BLaER1 (cell line): ENCODE data around the gene MYO1B.

Experiments used
- H3K27ac ChIP-seq: shearing (Covaris generic); formaldehyde crosslinking; 2 replicates; pipeline ENCODE4 v1.8.1; 2022
- H3K27me3 ChIP-seq: shearing (Covaris generic); formaldehyde crosslinking; 2 replicates; pipeline ENCODE4 v1.8.1; 2022
- H3K36me3 ChIP-seq: shearing (Covaris generic); formaldehyde crosslinking; 2 replicates; pipeline ENCODE4 v1.8.1; 2022
- H3K4me1 ChIP-seq: shearing (Covaris generic); formaldehyde crosslinking; 2 replicates; pipeline ENCODE4 v1.8.1; 2022
- H3K4me2 ChIP-seq: shearing (Covaris generic); formaldehyde crosslinking; 2 replicates; pipeline ENCODE4 v1.8.1; 2022
- H3K4me3 ChIP-seq: shearing (Covaris generic); formaldehyde crosslinking; 2 replicates; pipeline ENCODE4 v1.8.1; 2022
- H3K9ac ChIP-seq: shearing (Covaris generic); formaldehyde crosslinking; 2 replicates; pipeline ENCODE4 v1.8.1; 2022
- H3K9me3 ChIP-seq: shearing (Covaris generic); formaldehyde crosslinking; 2 replicates; pipeline ENCODE4 v1.8.1; 2022
- H4K20me1 ChIP-seq: shearing (Covaris generic); formaldehyde crosslinking; 2 replicates; pipeline ENCODE4 v1.8.1; 2022
- Cebpa-rat ChIP-seq: shearing (Covaris generic); IDR thresholded peaks from 2 replicates; pipeline ENCODE4 v1.8.1; 2022

Gene MYO1B

DNA sequence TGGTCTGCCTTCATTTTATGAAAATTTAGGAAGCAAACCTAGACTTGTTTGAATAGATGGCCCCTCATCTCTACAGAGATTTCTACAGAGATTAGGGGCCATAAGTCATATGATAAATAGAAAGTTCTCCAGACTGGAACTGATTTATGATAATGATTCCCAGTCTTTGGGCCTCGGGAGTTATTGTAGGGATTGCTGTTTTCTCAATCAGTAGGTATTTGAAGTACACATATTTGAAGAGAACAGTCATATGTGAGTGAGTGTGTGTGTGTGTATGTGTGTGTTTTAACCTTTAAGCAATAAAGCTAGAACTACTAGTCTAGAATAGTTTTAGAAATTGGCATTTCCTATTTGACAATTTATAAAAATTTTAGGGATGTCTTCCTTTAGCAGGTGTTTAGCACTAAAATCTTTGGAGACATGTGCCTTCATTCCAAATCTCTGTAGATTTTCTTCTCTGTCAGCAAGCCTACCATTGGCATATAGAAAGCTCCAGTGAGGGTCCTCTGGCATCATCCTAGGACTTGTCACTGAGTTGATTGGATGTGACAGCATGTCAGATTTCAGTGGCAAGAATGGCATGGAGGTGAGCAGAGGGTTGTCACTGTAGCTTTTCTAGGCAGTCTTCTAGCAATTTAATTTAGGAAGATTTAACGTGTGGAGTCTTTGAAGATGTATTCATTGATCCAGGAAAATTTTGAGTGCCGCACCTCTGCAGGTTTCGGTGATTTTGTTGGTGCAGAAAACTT, 71.2 kb downstream of the MYO1B start:
- Histone ChIP-seq H3K9me3 (no peaks in the 10 kb centered on the region), H3K36me3 (no peaks in the 10 kb centered on the region), H3K4me3 (no peak overlapping the region), H3K9ac (no peak overlapping the region), H3K4me2 (no peak overlapping the region), H3K27ac (no peak overlapping the region), H3K27me3 (no peaks in the 10 kb centered on the region), H4K20me1 (peaks cover 49% of the 10 kb centered on the region), H3K4me1 (peaks cover 39% of the 10 kb centered on the region)
- TF ChIP-seq Cebpa-rat = no peak

DNA sequence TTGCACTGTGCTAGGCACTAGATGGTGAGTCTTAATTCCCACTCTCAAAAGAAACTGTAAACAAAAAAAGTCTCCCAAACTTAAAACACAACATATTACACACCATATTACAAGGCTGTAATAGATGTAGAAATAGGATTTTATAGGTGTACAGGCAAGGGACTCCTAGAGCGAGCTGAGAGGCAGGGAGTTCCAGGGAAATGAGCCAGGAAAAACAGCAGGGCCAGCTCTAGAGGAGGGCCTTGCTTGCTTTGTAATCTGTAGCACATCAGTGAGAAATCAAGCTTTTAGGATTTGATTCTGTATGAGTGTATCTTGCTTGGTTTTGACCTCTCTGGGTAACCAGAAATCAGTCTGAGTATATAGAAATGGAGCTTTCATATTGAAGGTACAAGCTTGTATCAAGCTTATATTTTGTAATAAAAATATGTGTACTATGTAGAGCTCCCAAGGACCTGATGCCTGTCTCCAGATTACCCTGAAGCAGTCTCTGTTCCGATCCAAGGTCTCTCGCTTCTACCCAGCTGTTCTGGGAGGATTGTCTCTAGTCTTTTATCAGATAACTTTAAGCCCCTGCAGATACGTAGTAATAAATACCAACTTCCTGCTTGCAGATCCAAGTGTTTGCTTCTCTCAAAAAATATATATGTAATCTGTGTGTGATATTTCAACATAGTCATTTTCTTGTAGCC, 73.0 kb downstream of the MYO1B start:
- Histone ChIP-seq H3K4me2 (no peak overlapping the region), H4K20me1 (peaks cover 60% of the 10 kb centered on the region), H3K4me1 (peaks cover 56% of the 10 kb centered on the region), H3K9ac (no peak overlapping the region), H3K9me3 (no peaks in the 10 kb centered on the region), H3K36me3 (no peaks in the 10 kb centered on the region), H3K27me3 (no peaks in the 10 kb centered on the region), H3K4me3 (no peak overlapping the region), H3K27ac (no peak overlapping the region)
- TF ChIP-seq Cebpa-rat = no peak

DNA sequence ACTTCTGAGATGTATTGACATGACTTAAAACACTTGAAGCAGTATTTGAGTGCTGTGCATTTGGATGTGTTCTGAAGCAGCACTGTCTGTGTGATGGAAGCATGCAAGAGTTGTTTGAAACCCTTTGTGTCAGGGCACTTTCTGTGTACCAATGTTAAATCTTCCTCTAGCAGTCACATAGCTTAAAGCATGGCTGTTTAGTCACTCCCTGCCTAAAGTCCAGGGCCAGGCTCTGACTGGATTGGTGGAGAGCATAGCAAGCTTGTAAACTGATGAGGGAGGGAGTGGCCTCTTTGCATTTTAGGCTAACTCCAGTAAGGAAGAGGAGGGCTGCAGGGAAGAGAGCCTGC, 73.5 kb downstream of the MYO1B start:
- no peak overlapping the region for H3K4me2 ChIP-seq
- no peak overlapping the region for H3K27ac ChIP-seq
- H3K36me3 ChIP-seq = no peaks in the 10 kb centered on the region
- H3K4me1 ChIP-seq = peaks cover 56% of the 10 kb centered on the region
- no peak for TF ChIP-seq Cebpa-rat
- no peak overlapping the region for H3K4me3 ChIP-seq
- peaks cover 60% of the 10 kb centered on the region for H4K20me1 ChIP-seq
- H3K9ac ChIP-seq = no peak overlapping the region
- H3K27me3 ChIP-seq = no peaks in the 10 kb centered on the region
- H3K9me3 ChIP-seq = peaks cover 2% of the 10 kb centered on the region

DNA sequence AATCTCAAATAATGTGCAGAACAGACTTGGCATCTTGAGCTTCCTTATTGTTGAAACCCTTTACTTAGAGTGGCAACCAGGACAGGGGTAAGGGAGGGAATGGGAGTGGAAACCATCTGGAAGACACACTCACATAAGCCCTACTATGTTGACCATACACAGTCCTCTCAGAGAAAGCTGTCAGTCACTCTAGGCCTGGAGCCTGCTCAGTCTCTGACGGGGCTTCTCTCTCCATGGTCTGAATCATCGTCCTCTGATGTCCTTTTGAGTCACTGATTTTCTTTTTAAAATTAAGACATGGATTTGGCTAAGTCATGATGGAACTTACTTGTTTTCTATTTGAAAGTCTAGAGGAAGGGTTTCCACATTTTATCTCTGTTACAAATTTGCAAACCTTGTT, 74.0 kb downstream of the MYO1B start:
- H3K9me3 ChIP-seq = peaks cover 7% of the 10 kb centered on the region
- no peaks in the 10 kb centered on the region for H3K36me3 ChIP-seq
- no peaks in the 10 kb centered on the region for H3K27me3 ChIP-seq
- H4K20me1 ChIP-seq = peaks cover 60% of the 10 kb centered on the region
- H3K27ac ChIP-seq = no peak overlapping the region
- no peak overlapping the region for H3K4me3 ChIP-seq
- H3K4me1 ChIP-seq = peaks cover 56% of the 10 kb centered on the region
- no peak for TF ChIP-seq Cebpa-rat
- no peak overlapping the region for H3K9ac ChIP-seq
- no peak overlapping the region for H3K4me2 ChIP-seq

DNA sequence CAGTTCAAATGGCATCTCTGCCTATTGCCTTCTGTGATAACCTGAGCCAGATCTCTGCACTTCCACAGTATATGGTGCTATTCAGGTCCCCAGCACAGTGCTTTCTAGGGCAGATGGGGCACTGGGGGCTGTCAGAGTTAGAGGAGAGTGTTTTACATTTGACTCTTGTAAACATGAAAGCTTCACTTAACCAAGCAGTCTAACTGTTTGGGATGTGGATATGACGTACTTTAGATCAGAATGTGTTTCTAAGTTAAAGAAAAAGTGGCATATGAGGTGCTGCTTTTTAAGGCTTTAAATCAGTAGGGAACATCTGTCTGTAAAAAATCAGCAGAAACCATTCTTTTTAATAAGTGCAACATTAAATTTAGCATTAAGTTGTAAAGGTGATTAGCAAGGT, 75.7 kb downstream of the MYO1B start:
- H3K27me3 ChIP-seq = no peaks in the 10 kb centered on the region
- no peak overlapping the region for H3K27ac ChIP-seq
- peak overlapping the region; percentile 72 for H3K4me2 ChIP-seq
- H3K9ac ChIP-seq = no peak overlapping the region
- H3K36me3 ChIP-seq = peaks cover 6% of the 10 kb centered on the region; the same call in 1 of the 2 replicates
- peaks cover 42% of the 10 kb centered on the region for H3K4me1 ChIP-seq
- no peak for TF ChIP-seq Cebpa-rat
- H4K20me1 ChIP-seq = peaks cover 60% of the 10 kb centered on the region
- no peak overlapping the region for H3K4me3 ChIP-seq
- peaks cover 15% of the 10 kb centered on the region for H3K9me3 ChIP-seq

DNA sequence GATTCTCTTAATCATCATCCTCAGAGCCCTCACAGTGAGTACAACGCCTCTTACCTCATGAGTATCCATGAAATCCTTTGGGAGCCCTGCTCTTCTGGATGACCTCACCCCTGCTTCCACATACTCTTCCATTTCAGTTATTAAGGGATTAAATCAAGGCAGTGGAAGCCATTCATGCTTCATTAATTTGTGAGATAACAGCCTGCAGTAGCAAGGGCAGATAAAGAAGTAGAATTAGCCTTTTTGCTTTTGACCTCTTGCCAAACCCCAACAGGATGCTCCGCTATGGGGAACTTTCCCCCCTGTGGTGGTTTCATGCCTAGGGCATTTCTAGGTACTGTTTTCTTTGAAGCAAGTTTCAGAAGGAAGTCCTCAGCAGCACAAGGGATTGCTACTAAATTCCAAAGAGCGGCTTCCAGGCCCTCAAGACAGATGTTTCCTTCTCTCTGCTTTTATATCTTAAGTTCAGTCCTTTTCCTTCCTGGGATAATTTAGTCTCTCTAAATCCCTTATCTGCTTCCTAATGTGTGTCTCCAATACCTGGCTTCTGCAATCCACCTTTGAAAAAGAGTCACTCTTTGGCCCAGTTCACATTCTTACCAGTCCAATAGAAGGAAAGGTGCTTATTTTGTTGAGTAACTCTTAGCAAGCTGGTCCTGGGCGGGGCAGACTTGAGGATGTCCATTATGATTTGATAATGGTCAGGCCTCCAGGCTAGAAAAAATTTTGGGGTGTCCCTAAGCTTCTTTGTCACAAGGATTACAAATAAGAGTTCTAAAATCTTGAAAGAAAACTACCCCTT, 76.9 kb downstream of the MYO1B start:
- H3K27ac ChIP-seq = no peak overlapping the region
- peaks cover 50% of the 10 kb centered on the region for H4K20me1 ChIP-seq
- H3K4me2 ChIP-seq = peak overlapping the region; percentile 72
- no peak overlapping the region for H3K4me3 ChIP-seq
- no peak for TF ChIP-seq Cebpa-rat
- H3K27me3 ChIP-seq = no peaks in the 10 kb centered on the region
- H3K9ac ChIP-seq = no peak overlapping the region
- peaks cover 6% of the 10 kb centered on the region; the same call in 1 of the 2 replicates for H3K36me3 ChIP-seq
- peaks cover 15% of the 10 kb centered on the region for H3K9me3 ChIP-seq
- H3K4me1 ChIP-seq = peaks cover 40% of the 10 kb centered on the region

DNA sequence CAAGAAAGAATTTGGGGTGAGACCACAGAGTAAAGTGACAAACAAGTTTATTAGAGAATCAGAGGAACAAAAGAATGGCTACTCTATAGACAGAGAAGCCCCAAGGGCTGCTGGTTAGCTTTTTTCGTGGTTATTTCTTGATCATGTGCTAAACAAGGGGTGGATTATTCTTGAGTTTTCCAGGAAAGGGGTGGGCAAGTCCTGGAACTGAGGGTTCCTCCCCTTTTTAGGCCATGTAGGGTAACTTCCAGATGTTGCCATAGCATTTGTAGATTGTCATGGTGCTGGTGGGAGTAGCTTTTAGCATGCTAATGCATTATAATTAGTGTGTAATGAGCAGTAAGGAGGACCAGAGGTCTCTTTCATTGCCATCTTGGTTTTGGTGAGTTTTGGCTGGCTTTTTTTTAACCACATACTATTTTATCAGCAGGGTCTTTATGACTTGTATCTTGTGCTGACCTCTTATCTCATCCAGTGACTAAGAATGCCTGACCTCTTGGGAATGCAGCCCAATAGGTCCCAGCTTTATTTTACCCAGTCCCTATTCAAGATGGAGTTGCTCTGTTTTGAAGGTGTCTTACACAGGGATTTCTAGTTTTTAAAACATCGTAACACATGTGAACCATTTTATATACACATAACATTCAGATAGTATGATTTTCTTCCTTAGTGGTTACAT, 77.8 kb downstream of the MYO1B start:
- TF ChIP-seq Cebpa-rat = no peak
- Histone ChIP-seq H3K4me3 (no peak overlapping the region), H3K4me1 (peaks cover 38% of the 10 kb centered on the region), H3K9ac (no peak overlapping the region), H3K27ac (no peak overlapping the region), H3K36me3 (peaks cover 6% of the 10 kb centered on the region; the same call in 1 of the 2 replicates), H4K20me1 (peaks cover 42% of the 10 kb centered on the region), H3K4me2 (peak overlapping the region; percentile 72), H3K9me3 (peaks cover 15% of the 10 kb centered on the region), H3K27me3 (no peaks in the 10 kb centered on the region)

DNA sequence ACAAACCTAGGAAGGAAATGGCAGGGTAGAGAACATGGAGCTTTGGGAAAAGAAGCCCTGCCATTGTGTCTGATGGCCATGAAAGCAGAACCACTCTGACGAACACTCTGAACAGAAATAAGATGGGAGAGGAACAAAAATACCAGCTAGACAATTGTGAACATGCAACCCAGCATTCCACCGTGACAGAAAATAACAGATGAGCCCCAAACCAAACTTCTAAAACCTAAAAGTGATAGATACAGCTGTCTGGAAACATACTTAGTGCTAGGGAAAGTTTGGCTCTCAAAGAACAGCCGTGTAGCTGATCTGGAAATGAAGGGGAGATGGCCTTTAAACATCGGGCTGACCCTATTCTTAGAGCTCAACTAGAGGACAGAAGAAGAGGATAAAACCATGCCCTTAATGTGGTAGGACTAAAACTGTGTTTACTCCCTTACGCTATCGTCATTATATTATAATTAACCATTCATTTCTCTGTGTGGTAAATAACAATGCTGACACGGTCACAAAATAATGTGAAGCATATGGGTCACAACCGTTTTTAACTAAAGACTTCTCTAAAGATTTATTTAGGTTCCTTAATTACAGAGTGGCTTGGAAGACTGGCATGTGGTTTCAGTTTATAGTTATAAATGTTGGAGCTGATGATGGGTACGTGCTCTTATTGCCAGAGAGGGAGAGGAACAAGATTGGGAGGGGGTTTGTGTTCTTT, 80.6 kb downstream of the MYO1B start:
- peaks cover 15% of the 10 kb centered on the region for H3K9me3 ChIP-seq
- no peak overlapping the region for H3K4me2 ChIP-seq
- H3K9ac ChIP-seq = no peak overlapping the region
- H4K20me1 ChIP-seq = peaks cover 22% of the 10 kb centered on the region
- TF ChIP-seq Cebpa-rat = no peak
- H3K4me3 ChIP-seq = no peak overlapping the region
- peaks cover 23% of the 10 kb centered on the region for H3K4me1 ChIP-seq
- peaks cover 25% of the 10 kb centered on the region for H3K36me3 ChIP-seq
- no peak overlapping the region for H3K27ac ChIP-seq
- no peaks in the 10 kb centered on the region for H3K27me3 ChIP-seq

DNA sequence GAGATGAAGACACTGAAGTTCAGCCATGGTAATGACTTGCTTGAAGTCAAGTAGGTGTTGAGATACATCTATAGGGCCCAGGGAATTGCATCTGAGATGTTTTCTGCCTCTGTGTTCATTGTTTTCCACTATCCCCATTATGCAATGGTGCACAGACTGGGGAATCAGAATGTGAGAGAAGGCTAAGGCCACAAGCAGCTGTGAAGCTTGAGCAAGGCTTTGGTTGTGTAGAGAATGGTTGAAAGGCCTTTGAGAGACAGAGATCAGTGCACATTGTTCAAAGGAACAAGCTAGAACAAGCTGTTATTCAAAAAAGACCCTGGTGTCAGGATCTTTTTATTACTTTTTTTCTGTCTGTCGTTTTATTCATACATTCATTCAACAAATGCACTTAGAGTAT, 82.3 kb downstream of the MYO1B start:
- Histone ChIP-seq H3K36me3 (peaks cover 39% of the 10 kb centered on the region), H3K4me2 (no peak overlapping the region), H3K4me1 (peaks cover 6% of the 10 kb centered on the region), H4K20me1 (peaks cover 6% of the 10 kb centered on the region; the same call in 1 of the 2 replicates), H3K27me3 (no peaks in the 10 kb centered on the region), H3K9me3 (peaks cover 15% of the 10 kb centered on the region), H3K4me3 (no peak overlapping the region), H3K9ac (no peak overlapping the region), H3K27ac (no peak overlapping the region)
- TF ChIP-seq Cebpa-rat = no peak
